ENCODE results near the gene RBM6. TPM values are rescaled to one million over a fixed set of nuclear protein-coding genes. Genes with fewer than 3 reads are reported as not detected.

Gene RBM6
- polyA plus RNA-seq, 1 of the 3 experiments (the other 2 are of a cell fraction), result 67.4 TPM

DNA sequence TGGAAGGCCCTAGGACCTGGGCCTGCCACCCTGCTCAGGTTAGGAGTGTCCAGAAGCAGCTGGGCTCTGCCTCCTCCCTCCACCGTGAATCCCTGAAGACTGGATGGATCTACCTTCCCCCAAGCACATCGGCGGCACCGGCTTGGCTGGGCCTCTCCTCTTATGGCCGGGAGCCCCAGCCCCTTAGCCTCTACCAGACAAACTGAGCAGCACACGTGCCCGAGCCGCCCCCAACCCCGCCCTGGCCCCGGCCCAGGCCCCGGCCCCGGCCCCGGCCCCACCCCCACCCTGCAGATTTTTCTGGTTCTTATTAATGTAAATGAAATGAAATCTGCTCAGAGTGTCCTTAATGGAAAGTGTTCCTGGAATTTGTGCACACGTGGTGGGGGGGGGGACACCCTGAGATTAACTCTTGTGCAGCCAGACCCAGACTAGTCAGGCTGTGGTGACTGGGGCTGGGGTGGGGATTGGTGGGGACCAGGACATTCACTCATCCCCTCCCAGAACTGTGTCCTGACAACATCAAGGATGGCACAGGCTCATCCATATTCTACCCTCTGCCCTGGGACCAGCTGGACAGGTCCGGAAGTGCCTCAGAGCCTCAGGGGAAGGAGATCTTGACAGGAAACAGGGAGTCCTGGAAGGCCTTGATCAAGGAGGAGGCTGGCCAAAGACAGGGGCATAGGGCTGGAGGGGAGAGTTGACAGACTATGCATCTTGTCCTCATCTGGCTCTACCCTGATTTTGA, 184.3 kb downstream of the RBM6 start:
- Histone ChIP-seq H3K27ac (ENCODE audit: low read depth in 2 of 2, low read length in 1 of 2) (peak overlapping the region in 1 of 2 experiments; percentile 74; a peak in 2 of 4 replicates), H3K4me1 (ENCODE audit: control insufficient read depth in 1 of 2, insufficient read depth in 2 of 2, low read depth in 1 of 2, low read length in 1 of 2) (peaks cover 13 to 60% of the 10 kb centered on the region in 2 experiments), H4K20me1 (ENCODE audit: insufficient read depth) (peaks cover 3% of the 10 kb centered on the region; the same call in 1 of the 2 replicates), H3K36me3 (replicated peaks in 1 of 2; ENCODE audit: control insufficient read depth in 1 of 2, insufficient read depth in 2 of 2, low read length in 1 of 2) (peaks cover 3 to 15% of the 10 kb centered on the region in 2 experiments), H3K9me2 (no peaks in the 10 kb centered on the region), H3K4me2 (peak overlapping the region; percentile 28; the same call in 1 of the 2 replicates), H3K9me3 (no peaks in the 10 kb centered on the region), H3F3A (replicated peaks; ENCODE audit: insufficient read depth) (peaks cover 29% of the 10 kb centered on the region), H3K79me2 (ENCODE audit: insufficient read depth) (no peaks in the 10 kb centered on the region), H3K27me3 (ENCODE audit: insufficient read depth) (no peaks in the 10 kb centered on the region), H3K9ac (no peak overlapping the region), H2AFZ (ENCODE audit: low read depth) (no peak overlapping the region; the same call in 1 of the 2 replicates), H3K4me3 (ENCODE audit: low read depth in 2 of 2, low read length in 1 of 2) (no peak overlapping the region)
- ChIA-PET CTCF (interaction anchor here (0.7 to 28.1 kb wide), 13 partner anchors 9 to 150 kb away, joined by 3 to 684 read pairs (median 5); partner anchors contain the start of genes GNAT1 and RBM5), POLR2A (interaction anchor here (0.9 to 3.2 kb wide), 4 partner anchors 13 to 28 kb away, joined by 3 to 19 read pairs (median 3); no protein-coding TSS in a partner anchor)
- 20% methylated on average over 12 of the region's 15 CpGs for WGBS (ENCODE audit: low lambda C conversion rate)
- DNase-seq, result peak; percentile 80
- TF ChIP-seq, protein P1, sequence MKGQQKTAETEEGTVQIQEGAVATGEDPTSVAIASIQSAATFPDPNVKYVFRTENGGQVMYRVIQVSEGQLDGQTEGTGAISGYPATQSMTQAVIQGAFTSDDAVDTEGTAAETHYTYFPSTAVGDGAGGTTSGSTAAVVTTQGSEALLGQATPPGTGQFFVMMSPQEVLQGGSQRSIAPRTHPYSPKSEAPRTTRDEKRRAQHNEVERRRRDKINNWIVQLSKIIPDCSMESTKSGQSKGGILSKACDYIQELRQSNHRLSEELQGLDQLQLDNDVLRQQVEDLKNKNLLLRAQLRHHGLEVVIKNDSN (IDR thresholded peaks at IDR 0.05; ENCODE audit: borderline replicate concordance, low read depth), result no peak; the same call in 1 of the 2 replicates
- TF ChIP-seq, protein P2, sequence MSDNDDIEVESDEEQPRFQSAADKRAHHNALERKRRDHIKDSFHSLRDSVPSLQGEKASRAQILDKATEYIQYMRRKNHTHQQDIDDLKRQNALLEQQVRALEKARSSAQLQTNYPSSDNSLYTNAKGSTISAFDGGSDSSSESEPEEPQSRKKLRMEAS (IDR thresholded peaks at IDR 0.05; ENCODE audit: low read depth), result 0 out of 2 replicates have a peak, but pooled peaks have one; percentile 5
- TF ChIP-seq MEF2A (IDR thresholded peaks at IDR 0.05; ENCODE audit: borderline replicate concordance, low read depth) (no peak), FOSL2 (IDR thresholded peaks at IDR 0.05; ENCODE audit: borderline replicate concordance, low read depth) (no peak), SMC3 (IDR thresholded peaks at IDR 0.05; ENCODE audit: low read depth, low read length) (0 out of 2 replicates have a peak, but pooled peaks have one; percentile 1), EP300 (IDR thresholded peaks at IDR 0.05; ENCODE audit: borderline replicate concordance in 1 of 2, low read depth in 1 of 2, low read length in 1 of 2) (peak in 1 of 2 experiments; percentile 55; a peak in 1 of 4 replicates), GATA2 (CRISPR knock-in tag; IDR thresholded peaks at IDR 0.05) (0 out of 2 replicates have a peak, but pooled peaks have one; percentile 14), MXI1 (IDR thresholded peaks at IDR 0.05; ENCODE audit: low read depth, low read length) (peak; percentile 71), TEAD4 (IDR thresholded peaks at IDR 0.05; ENCODE audit: borderline replicate concordance, insufficient read depth) (no peak)
- TF ChIP-seq, protein P3, sequence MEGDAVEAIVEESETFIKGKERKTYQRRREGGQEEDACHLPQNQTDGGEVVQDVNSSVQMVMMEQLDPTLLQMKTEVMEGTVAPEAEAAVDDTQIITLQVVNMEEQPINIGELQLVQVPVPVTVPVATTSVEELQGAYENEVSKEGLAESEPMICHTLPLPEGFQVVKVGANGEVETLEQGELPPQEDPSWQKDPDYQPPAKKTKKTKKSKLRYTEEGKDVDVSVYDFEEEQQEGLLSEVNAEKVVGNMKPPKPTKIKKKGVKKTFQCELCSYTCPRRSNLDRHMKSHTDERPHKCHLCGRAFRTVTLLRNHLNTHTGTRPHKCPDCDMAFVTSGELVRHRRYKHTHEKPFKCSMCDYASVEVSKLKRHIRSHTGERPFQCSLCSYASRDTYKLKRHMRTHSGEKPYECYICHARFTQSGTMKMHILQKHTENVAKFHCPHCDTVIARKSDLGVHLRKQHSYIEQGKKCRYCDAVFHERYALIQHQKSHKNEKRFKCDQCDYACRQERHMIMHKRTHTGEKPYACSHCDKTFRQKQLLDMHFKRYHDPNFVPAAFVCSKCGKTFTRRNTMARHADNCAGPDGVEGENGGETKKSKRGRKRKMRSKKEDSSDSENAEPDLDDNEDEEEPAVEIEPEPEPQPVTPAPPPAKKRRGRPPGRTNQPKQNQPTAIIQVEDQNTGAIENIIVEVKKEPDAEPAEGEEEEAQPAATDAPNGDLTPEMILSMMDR (IDR thresholded peaks at IDR 0.05), result no peak

DNA sequence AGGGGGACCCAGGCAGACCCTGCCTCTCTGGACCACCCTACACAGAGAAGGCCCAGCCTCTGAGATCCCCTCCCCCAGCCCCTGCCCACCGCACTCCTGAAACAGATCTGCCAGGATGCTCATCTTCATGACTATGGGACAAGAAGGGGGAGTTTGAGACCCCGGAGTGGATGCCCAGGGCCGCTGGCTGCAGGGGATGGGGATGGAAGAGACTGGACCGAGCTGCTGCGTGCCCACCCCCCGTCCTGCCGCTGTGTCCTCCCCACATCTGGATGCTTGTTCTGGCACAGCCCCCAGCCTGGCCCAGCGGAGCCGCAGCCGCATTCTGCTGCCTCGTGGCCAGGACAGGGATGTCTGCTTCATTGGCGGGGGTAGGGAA, 184.8 kb downstream of the RBM6 start:
- Histone ChIP-seq H3K9ac (no peak overlapping the region), H3K9me2 (no peaks in the 10 kb centered on the region), H3K4me3 (ENCODE audit: low read depth in 2 of 2, low read length in 1 of 2) (no peak overlapping the region), H3K27me3 (ENCODE audit: insufficient read depth) (no peaks in the 10 kb centered on the region), H3K9me3 (no peaks in the 10 kb centered on the region), H3F3A (replicated peaks; ENCODE audit: insufficient read depth) (peaks cover 23% of the 10 kb centered on the region), H3K27ac (ENCODE audit: low read depth in 2 of 2, low read length in 1 of 2) (peak overlapping the region in 1 of 2 experiments; percentile 74; a peak in 2 of 4 replicates), H3K4me1 (ENCODE audit: control insufficient read depth in 1 of 2, insufficient read depth in 2 of 2, low read depth in 1 of 2, low read length in 1 of 2) (peaks cover 13 to 60% of the 10 kb centered on the region in 2 experiments), H3K79me2 (ENCODE audit: insufficient read depth) (no peaks in the 10 kb centered on the region), H3K4me2 (peak overlapping the region; percentile 28; the same call in 1 of the 2 replicates), H3K36me3 (replicated peaks in 1 of 2; ENCODE audit: control insufficient read depth in 1 of 2, insufficient read depth in 2 of 2, low read length in 1 of 2) (peaks cover 2 to 11% of the 10 kb centered on the region in 2 experiments), H2AFZ (ENCODE audit: low read depth) (no peak overlapping the region; the same call in 1 of the 2 replicates), H4K20me1 (ENCODE audit: insufficient read depth) (peaks cover 3% of the 10 kb centered on the region; the same call in 1 of the 2 replicates)
- CTCF ChIA-PET, result interaction anchor here (1.4 to 28.1 kb wide), 6 partner anchors 11 to 101 kb away, joined by 4 to 684 read pairs (median 8); partner anchors contain the start of genes GNAT1 and RBM5
- 72% methylated on average over 2 of the region's 12 CpGs for WGBS (ENCODE audit: low lambda C conversion rate)
- POLR2A ChIA-PET, result interaction anchor here (1.0 to 3.2 kb wide), 2 partner anchors 13 to 26 kb away, joined by 3 to 19 read pairs; no protein-coding TSS in a partner anchor
- peak; percentile 77 for DNase-seq
- TF ChIP-seq SIN3A (IDR thresholded peaks at IDR 0.05; ENCODE audit: borderline replicate concordance, low read depth, low read length) (no peak), MEF2A (IDR thresholded peaks at IDR 0.05; ENCODE audit: borderline replicate concordance, low read depth) (no peak), YY1 (IDR thresholded peaks at IDR 0.05; ENCODE audit: low read depth) (no peak), RCOR1 (IDR thresholded peaks at IDR 0.05; ENCODE audit: low read length) (no peak), RXRA (IDR thresholded peaks at IDR 0.05; ENCODE audit: borderline replicate concordance, low read depth) (no peak), EP300 (IDR thresholded peaks at IDR 0.05; ENCODE audit: borderline replicate concordance in 1 of 2, low read depth in 1 of 2, low read length in 1 of 2) (peak in 1 of 2 experiments; percentile 46; a peak in 2 of 4 replicates), FOSL2 (IDR thresholded peaks at IDR 0.05; ENCODE audit: borderline replicate concordance, low read depth) (no peak), TEAD4 (IDR thresholded peaks at IDR 0.05; ENCODE audit: borderline replicate concordance, insufficient read depth) (no peak), ELF1 (IDR thresholded peaks at IDR 0.05) (no peak), POLR2AphosphoS5 (IDR thresholded peaks at IDR 0.05; ENCODE audit: low read depth, low read length) (no peak), JUND (IDR thresholded peaks at IDR 0.05) (no peak), RFX5 (IDR thresholded peaks at IDR 0.05; ENCODE audit: low read length) (no peak)
- TF ChIP-seq, protein P4, sequence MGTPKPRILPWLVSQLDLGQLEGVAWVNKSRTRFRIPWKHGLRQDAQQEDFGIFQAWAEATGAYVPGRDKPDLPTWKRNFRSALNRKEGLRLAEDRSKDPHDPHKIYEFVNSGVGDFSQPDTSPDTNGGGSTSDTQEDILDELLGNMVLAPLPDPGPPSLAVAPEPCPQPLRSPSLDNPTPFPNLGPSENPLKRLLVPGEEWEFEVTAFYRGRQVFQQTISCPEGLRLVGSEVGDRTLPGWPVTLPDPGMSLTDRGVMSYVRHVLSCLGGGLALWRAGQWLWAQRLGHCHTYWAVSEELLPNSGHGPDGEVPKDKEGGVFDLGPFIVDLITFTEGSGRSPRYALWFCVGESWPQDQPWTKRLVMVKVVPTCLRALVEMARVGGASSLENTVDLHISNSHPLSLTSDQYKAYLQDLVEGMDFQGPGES (IDR thresholded peaks at IDR 0.05; ENCODE audit: low read depth, low read length), result no peak
- TF ChIP-seq, protein P5, sequence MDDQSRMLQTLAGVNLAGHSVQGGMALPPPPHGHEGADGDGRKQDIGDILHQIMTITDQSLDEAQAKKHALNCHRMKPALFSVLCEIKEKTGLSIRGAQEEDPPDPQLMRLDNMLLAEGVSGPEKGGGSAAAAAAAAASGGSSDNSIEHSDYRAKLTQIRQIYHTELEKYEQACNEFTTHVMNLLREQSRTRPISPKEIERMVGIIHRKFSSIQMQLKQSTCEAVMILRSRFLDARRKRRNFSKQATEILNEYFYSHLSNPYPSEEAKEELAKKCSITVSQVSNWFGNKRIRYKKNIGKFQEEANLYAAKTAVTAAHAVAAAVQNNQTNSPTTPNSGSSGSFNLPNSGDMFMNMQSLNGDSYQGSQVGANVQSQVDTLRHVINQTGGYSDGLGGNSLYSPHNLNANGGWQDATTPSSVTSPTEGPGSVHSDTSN (IDR thresholded peaks at IDR 0.05), result no peak
